ENCODE measurements around the gene TFF3.

TFF3 gene

GRCh38 chr21:42315296-42315891 is at the start of gene TFF3:
Gene TFF3, minus strand, starts transcription at chr21:42315409. Its CDS starts 35 bp downstream, at chr21:42315374.
- no peak for DNase-seq (ENCODE audit: low spot score)

DNA sequence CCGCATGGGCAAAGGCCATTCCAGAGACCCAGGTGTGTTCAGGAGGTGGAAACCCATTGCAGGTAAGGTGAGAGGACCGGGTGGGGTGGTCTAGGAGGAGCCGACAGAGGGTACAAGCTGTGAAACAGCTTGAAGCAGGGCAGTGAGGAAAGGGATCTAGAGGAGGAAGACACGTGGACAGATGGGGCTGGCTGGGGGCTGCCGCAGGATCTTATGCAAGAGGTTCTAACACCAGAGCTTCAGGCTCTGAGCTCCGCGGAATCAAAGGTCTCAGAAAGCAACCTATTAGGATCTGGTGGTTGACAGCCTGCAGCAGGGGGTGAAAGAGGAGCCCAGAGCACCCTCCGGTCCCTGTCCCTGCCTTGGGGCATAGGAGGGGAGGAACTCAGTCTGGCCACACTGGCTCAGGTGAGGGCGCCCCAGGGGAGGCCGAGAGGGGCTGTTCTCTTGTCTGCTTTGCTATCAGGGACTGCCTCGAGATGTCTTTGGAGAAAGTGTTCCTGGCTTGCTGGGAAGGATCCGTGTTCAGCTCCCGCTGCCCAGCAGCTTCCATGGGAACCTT is 49.2 kb upstream of the TFF3 start:
- no peak for DNase-seq (ENCODE audit: low spot score)

- no peak for DNase-seq (ENCODE audit: low spot score)
Measured at GRCh38 chr21:42363312-42363711, 48.1 kb upstream of the TFF3 start.

- DNase-seq (ENCODE audit: low spot score) = no peak
Measured at GRCh38 chr21:42362700-42363099, 47.5 kb upstream of the TFF3 start.

DNA sequence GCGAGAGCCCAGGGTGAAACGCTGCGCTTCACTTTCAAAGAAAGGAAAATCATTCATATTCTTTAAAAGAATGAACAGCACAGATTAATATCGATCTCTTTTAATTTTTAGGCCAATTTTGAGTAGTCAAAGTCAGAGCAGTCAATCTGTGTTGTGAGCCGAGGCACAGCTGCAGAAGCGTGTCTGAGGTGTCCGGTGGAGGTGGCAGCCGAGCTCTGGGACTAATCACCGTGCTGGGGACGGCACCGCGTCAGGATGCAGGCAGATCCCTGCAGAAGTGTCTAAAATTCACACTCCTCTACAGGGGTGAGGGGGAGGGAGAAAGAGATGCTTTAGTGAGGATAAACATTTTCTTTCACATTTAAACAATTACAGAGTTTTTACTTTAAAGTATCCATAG is 47.0 kb upstream of the TFF3 start:
- no peak for DNase-seq (ENCODE audit: low spot score)

DNA sequence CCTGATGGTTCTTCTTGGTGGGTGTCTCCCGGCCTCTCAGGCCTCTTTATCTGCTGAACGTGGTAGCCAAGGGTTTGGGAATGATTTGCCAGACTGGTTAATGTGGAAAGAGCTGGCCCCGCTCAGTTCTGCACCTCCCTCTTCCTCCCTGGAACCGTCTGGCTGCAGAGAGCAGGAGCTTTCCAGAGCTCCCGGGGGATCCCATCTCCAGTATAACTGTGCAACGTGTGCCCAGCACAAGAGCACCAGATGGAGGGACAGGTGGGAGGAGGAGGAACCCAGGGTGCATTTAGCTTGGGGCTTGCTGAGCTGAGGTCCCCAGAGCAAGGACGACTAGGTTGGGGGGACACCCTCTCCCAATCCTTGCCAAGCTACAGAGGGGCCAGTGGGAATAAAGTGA is 46.1 kb upstream of the TFF3 start:
- DNase-seq (ENCODE audit: low spot score) = no peak

DNA sequence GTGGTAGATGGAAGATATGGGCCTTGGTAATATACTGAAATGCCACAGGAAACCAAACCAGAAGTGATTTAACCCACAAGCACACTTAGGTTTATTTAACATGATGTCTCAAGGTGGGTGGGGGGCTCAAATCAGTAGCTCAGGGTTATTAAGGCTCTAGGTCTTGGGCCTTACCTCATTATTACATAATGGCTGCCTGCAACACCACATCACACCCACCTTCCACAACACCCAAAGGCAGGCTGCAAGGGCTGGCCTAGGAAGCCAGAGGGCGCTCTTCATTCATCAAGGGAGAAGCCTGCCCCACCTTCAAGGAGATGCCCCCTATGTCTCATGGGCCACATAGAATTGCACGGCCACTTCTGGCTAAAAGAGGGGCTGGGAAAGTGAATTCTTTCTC is 45.1 kb upstream of the TFF3 start:
- no peak for DNase-seq (ENCODE audit: low spot score)

GRCh38 chr21:42358937-42359336 is 43.7 kb upstream of the TFF3 start:
- no peak for DNase-seq (ENCODE audit: low spot score)

DNA sequence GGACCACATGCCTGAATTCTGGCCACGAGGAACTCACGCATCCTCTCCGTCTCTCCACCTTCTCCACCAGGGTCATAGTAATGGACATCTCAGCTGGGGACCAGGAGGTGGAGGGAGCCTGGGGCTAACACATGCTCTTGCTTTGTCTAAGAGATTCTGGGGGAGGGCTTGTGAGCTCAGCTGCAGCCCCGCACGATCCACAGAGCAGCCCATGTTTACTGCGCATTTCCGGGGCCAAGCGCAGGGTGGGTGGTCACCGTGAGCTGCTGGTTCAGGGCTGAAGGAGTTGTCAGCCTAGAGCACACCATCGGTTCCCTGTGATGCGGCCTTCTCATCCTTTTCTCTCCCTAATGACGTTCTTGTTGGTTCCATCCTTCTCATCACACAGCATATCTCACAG is 43.1 kb upstream of the TFF3 start:
- DNase-seq (ENCODE audit: low spot score) = no peak

DNA sequence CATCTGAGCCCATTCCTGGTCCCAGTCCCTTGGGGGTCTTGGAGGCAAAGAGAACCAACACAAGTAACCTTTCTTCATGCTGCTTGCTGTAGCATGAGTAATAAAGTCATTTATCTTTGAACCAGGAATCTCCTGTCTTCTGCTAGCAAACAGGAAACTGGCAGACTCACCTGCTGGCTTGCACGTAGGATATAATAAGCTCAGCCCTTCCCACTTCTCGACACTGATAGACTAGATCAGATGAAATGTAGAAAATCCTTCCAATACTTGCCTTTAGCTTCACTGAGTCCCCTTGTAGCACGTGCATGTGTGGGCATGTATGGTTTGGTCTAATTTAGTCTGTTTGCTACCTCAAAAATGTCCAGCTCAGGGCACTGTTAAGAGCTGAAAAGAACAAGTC is 42.1 kb upstream of the TFF3 start:
- DNase-seq (ENCODE audit: low spot score) = no peak

DNA sequence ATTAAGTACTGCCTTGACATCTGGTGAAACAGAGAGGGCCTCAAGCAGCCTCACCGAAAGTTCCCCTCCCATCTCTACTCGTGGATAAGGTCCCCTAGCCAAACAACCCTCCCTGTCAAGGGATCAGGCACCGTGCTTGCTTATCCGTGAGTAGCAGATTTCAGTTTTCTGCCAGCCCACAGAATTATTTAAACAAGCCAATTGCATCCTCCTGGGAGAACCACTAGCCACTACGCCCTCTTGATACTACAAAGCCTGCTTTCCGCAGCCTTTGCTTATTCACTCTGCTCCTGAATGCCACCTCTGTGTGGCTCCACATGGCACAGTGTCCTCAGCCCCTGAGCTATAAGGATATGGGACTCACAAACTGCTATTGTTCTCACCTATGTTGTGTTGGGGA is 41.4 kb upstream of the TFF3 start:
- no peak for DNase-seq (ENCODE audit: low spot score)

DNA sequence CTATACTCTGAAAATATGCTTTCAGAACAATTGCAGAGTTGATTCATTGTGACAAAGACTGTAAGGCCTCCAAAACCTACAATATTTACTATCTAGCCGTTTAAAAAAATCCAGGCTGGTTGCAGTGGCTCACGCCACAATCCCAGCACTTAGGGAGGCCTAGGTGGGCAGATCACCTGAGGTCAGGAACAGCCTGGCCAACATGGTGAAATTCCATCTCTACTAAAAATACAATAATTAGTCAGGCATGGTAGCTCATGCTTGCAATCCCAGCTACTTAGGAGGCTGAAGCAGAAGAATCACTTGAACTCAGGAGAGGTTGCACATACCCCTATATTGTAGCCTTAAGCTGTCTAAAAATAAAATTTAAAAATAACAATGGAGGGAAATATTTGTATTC is 40.8 kb upstream of the TFF3 start:
- DNase-seq (ENCODE audit: low spot score) = no peak

DNA sequence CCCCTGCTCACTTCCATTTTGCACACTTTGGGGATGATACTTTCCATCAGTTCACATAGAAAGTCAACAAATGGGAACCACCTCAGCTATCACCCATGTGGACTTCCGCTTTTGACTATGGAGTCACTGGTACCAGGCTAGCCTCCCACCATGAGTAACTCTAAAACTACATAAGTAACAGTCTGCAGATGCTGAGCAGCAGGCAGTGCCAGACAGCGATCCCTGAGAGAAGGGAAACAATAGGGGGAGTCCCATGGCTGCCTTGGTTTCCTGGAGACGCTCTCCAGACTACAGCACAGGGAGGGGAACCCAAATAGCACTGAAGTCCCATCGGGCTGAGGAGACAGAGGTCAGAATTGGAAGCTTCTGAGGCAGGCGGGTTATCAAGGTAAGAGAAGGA is 38.4 kb upstream of the TFF3 start:
- no peak for DNase-seq (ENCODE audit: low spot score)

DNA sequence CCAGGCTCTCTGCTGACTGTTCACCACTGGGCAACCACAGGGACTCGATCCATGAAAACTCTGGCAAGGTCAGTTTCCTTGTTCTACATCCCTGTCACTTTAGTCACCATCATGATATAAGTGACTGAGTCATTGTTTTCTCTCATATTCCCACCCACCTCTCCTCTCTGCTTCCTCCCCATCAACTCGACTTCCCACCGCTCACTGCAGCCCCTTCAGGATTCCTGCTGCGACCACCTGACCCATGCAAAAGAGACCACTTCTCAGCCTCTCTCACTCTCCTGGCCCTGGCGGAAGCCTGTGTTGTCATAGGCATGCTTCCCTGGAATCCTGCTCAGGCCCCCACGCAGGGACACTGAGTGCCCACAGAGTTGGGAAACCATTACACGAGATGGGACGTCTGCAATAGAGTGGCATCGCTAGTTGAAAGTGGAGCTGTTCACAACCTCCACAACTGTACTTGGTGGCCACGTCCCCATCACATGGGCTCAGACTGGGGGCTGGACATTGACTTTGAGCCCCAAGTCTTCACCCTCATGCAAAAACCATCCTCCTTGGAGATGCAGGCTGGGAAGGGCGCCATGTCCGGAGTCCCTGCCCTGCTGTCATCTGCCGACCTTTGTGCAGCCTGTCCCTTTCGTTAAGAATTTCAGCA is 37.4 kb upstream of the TFF3 start:
- no peak for DNase-seq (ENCODE audit: low spot score)

GRCh38 chr21:42351626-42352440 is 36.6 kb upstream of the TFF3 start:
- DNase-seq (ENCODE audit: low spot score) = no peak

DNA sequence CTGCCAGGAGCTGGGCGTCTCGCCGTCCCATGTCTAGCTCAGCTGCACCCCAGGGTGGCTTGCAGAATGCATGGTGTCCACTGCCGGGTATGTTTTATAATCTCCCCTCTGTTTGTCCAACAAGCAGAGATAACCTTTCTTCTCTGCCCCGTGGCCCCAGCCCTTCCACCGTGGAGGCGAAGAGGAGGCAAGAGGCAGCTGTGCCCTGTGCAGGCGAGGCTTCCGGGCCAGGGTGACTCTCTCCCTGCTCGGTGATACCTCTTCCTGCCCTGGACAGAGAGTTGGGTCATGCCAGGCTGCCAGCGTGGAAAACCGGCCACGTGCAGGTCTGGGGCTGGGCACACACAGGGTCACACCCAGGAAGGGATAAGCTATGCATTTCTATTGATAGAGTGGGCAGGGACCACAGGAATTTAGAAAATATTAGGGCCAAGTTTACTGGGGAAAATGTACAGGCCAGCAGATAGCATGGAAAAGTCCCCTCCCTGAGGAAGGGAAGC is 35.8 kb upstream of the TFF3 start, which contains the start of gene TFF2:
TSS of gene TFF2 (minus strand) at position 68 of the 500 bp plus-strand sequence. CDS start at position 31, 37 bp downstream.
- DNase-seq (ENCODE audit: low spot score) = no peak

DNA sequence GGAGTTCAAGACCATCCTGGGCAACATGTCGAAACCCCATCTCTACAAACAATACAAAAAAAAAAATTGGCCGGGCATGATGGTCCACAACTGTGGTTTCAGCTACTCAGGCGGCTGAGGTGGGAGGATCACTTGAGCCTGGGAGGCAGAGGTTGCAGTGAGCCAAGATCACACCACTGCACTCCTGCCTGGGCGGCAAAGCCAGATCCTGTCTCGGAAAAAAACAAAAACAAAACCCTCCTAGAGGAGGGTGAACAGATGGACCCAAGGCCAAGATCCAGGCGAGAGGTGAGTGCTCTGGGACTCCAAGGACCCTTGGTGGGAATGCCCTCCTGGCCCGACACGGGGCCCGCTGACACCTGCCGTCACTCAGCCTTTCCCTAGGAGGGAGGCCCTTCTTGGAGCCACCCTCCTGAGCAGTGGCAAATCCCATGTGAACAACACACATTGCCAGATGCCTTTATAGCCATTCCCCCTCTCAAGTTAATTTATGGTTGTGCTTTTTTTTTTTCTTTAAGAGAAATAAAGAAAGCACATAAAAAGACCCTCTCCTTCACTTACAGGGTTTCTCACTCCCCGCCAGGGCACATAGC is 35.2 kb upstream of the TFF3 start:
- DNase-seq (ENCODE audit: low spot score) = no peak

DNA sequence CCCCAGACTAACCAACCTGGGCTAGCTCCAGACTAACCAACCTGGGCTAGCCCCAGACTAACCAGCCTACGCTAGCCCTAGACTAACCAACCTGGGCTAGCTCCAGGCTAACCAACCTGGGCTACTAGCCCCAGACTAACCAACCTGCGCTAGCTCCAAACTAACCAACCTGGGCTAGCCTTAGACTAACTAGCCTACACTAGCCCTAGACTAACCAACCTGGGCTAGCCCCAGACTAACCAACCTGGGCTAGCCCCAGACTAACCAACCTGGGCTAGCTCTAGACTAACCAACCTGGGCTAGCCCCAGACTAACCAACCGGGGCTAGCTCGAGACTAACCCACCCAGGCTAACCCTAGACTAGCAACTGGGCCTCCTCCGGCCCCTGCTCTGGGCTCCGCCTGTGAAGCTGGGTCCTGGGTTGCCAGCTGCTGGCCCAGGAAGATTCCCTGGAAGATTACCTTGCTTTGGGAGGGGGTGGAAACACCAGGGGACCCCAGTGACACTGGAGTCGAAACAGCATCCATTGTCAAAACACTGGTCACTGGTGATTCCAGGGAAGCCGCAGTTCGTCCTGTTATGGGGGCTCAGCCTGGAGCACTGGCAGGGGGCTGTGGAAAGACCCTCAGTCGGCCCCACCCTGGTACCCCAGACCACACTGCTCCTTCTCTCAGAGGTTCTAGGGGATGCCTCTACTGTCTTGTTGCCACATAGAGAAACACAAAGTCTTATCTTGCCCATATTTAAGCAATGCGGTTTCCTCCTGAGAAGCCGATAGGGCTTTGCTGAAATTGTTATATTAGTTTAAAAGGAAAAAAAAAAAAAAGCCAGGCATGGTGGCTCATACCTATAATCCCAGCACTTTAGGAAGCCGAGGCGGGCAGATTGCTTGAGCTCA is 34.5 kb upstream of the TFF3 start:
- DNase-seq (ENCODE audit: low spot score) = no peak

GRCh38 chr21:42348762-42349161 is 33.6 kb upstream of the TFF3 start:
- DNase-seq (ENCODE audit: low spot score) = no peak

GRCh38 chr21:42347601-42348327 is 32.6 kb upstream of the TFF3 start:
- no peak for DNase-seq (ENCODE audit: low spot score)
